Colonic mucosa (tissue), 4 donors: Measurements from ENCODE around the gene BRIP1. TPM values are rescaled to one million over a fixed set of nuclear protein-coding genes. Genes with fewer than 3 reads are reported as not detected.
"Not testable (repeated sequence)": the region's sequence is repeated elsewhere in the genome, so short reads cannot be mapped to it uniquely, and the experiment has no call there.

ENCODE experiments used
- DNase-seq: peaks from one replicate; pipeline ENCODE4 v3.0.0-alpha.2; 2020
- H3K27ac ChIP-seq: fragments of 200-600 bp; one replicate; pipeline ENCODE4 v1.8.0; 2021
- H3K27me3 ChIP-seq: fragments of 200-600 bp; one replicate; pipeline ENCODE4 v1.8.0; 2021
- H3K36me3 ChIP-seq: fragments of 200-600 bp; one replicate; pipeline ENCODE4 v1.8.0; 2021
- H3K4me1 ChIP-seq: fragments of 200-600 bp; one replicate; pipeline ENCODE4 v1.8.0; 2021; ENCODE audit warnings: mild to moderate bottlenecking
- H3K4me3 ChIP-seq: fragments of 200-600 bp; one replicate; pipeline ENCODE4 v1.8.0; 2021
- H3K9ac ChIP-seq, 2 donors: one replicate each; pipeline ENCODE4 v1.7.0; 2013; ENCODE audit warnings: control low read depth in 2 of 2, low read depth in 2 of 2, low read length in 2 of 2
- H3K9me3 ChIP-seq: fragments of 200-600 bp; one replicate; pipeline ENCODE4 v1.8.0; 2021
- CTCF ChIP-seq: fragments of 200-600 bp; IDR thresholded peaks from one replicate; pipeline ENCODE4 v1.8.0; 2022; ENCODE audit warnings: antibody characterized with exemption, mild to moderate bottlenecking
- intact Hi-C: fragments of 100-400 bp; cut with DNase I; formaldehyde crosslinking; loops from one replicate; pipeline ENCODE4 v1.14.1; 2022
- total RNA-seq, 2 donors: library from RNA; stranded (reverse); fragmentation: NEBNext Ultra II Directional in 1 of 2; extraction: Animal tissue kit (Norgen Biotek cat#: 25700) in 1 of 2; gene quantifications; one replicate each; pipeline ENCODE4 v1.2.1, GENCODE V29; 2021
- donor health status: healthy.
- donor health status: DM: no; HTN: no; CAD: no.
- donor health status: DM: no; HTN: no; CAD: no.

Gene BRIP1
- total RNA-seq, 2 donors from 2014 or later, result 3.3 to 10.1 TPM

GRCh38 chr17:61775364-61775763 is 88.0 kb downstream of the BRIP1 start:
- no peaks in the 10 kb centered on the region for H3K9me3 ChIP-seq
- no peaks in the 10 kb centered on the region for H3K4me1 ChIP-seq
- no peak for DNase-seq
- intact Hi-C loops, result no loop called here
- H3K27ac ChIP-seq, result no peak overlapping the region
- H3K9ac ChIP-seq, result no peak overlapping the region
- no peak overlapping the region for H3K4me3 ChIP-seq
- no peaks in the 10 kb centered on the region for H3K36me3 ChIP-seq
- TF ChIP-seq CTCF, result no peak
- no peaks in the 10 kb centered on the region for H3K27me3 ChIP-seq

GRCh38 chr17:61774724-61775123 is 88.6 kb downstream of the BRIP1 start:
- Histone ChIP-seq H3K4me3 (no peak overlapping the region), H3K36me3 (no peaks in the 10 kb centered on the region), H3K4me1 (no peaks in the 10 kb centered on the region), H3K27me3 (no peaks in the 10 kb centered on the region), H3K9ac (no peak overlapping the region), H3K9me3 (no peaks in the 10 kb centered on the region), H3K27ac (no peak overlapping the region)
- DNase-seq, result no peak
- intact Hi-C loops, result no loop called here
- no peak for TF ChIP-seq CTCF

- H3K4me1 ChIP-seq, H3K9me3 ChIP-seq, intact Hi-C loops, H3K36me3 ChIP-seq, DNase-seq, H3K4me3 ChIP-seq, H3K27me3 ChIP-seq, H3K9ac ChIP-seq, H3K27ac ChIP-seq: not testable (repeated sequence)
Measured at GRCh38 chr17:61774087-61774486, 89.2 kb downstream of the BRIP1 start.

- no peaks in the 10 kb centered on the region for H3K36me3 ChIP-seq
- no peaks in the 10 kb centered on the region for H3K27me3 ChIP-seq
- no peaks in the 10 kb centered on the region for H3K9me3 ChIP-seq
- intact Hi-C loops, result no loop called here
- no peak overlapping the region for H3K27ac ChIP-seq
- H3K4me1 ChIP-seq, result no peaks in the 10 kb centered on the region
- no peak overlapping the region for H3K9ac ChIP-seq
- H3K4me3 ChIP-seq, result no peak overlapping the region
- TF ChIP-seq CTCF, result no peak
- no peak for DNase-seq
Measured at GRCh38 chr17:61770752-61771533, 92.4 kb downstream of the BRIP1 start.

- Histone ChIP-seq H3K27me3 (no peaks in the 10 kb centered on the region), H3K27ac (no peak overlapping the region), H3K36me3 (no peaks in the 10 kb centered on the region), H3K4me1 (no peaks in the 10 kb centered on the region), H3K9ac (no peak overlapping the region), H3K9me3 (no peaks in the 10 kb centered on the region), H3K4me3 (no peak overlapping the region)
- intact Hi-C loops, result no loop called here
- no peak for TF ChIP-seq CTCF
- no peak for DNase-seq
Measured at GRCh38 chr17:61770043-61770442, 93.3 kb downstream of the BRIP1 start.

- Histone ChIP-seq H3K27ac (no peak overlapping the region), H3K9me3 (no peaks in the 10 kb centered on the region), H3K4me3 (no peak overlapping the region), H3K4me1 (no peaks in the 10 kb centered on the region), H3K9ac (no peak overlapping the region), H3K36me3 (no peaks in the 10 kb centered on the region), H3K27me3 (no peaks in the 10 kb centered on the region)
- intact Hi-C loops, result no loop called here
- no peak for DNase-seq
- TF ChIP-seq CTCF, result no peak
Measured at GRCh38 chr17:61768405-61768804, 94.9 kb downstream of the BRIP1 start.
